Measurements from ENCODE around the gene CDC42BPA. TPM values are rescaled to one million over a fixed set of nuclear protein-coding genes. Genes with fewer than 3 reads are reported as not detected.

The CDC42BPA gene
- total and polyA plus RNA-seq, 2 experiments from 2014 or later = 25.1 to 25.2 TPM

DNA sequence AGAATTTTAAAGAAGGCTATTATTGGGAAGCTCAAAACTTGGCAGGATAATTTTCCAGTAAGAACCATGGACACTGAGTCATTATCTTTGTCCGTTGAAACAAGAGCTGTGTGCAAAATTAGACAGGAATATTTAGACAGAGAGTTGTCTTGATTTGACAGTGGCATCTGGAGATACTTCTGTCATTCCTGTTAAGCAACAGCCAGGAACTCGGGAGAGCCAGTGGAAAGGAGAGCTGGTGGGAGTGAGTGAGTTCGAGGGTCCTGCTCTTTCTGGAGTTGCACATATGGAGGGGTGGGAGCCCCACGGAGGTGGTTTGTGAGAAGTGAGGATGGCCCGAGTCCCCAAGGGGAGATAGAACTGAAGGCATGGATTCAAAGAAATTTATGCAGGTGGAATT lies 375.1 kb downstream of the CDC42BPA start:
- no peaks in the 10 kb centered on the region for H3K9me3 ChIP-seq (ENCODE audit: low read depth)
- no peak overlapping the region for H3K27ac ChIP-seq
- no peaks in the 10 kb centered on the region for H3K36me3 ChIP-seq
- no peak for TF ChIP-seq CTCF (IDR thresholded peaks at IDR 0.05; ENCODE audit: low read depth, low read length)
- no peak for DNase-seq (ENCODE audit: low read depth in 1 of 2, low spot score in 1 of 2)
- no peak overlapping the region for H3K4me3 ChIP-seq
- no peaks in the 10 kb centered on the region for H3K27me3 ChIP-seq
- H3K4me1 ChIP-seq (ENCODE audit: low read depth) = peaks cover 14% of the 10 kb centered on the region

GRCh38 chr1:226942392-226942791 lies 375.9 kb downstream of the CDC42BPA start:
- peaks cover 14% of the 10 kb centered on the region for H3K4me1 ChIP-seq (ENCODE audit: low read depth)
- TF ChIP-seq CTCF (IDR thresholded peaks at IDR 0.05; ENCODE audit: low read depth, low read length) = no peak
- no peak overlapping the region for H3K4me3 ChIP-seq
- no peaks in the 10 kb centered on the region for H3K36me3 ChIP-seq
- no peaks in the 10 kb centered on the region for H3K9me3 ChIP-seq (ENCODE audit: low read depth)
- DNase-seq (ENCODE audit: low read depth in 1 of 2, low spot score in 1 of 2) = no peak
- no peak overlapping the region for H3K27ac ChIP-seq
- H3K27me3 ChIP-seq = no peaks in the 10 kb centered on the region

GRCh38 chr1:226940806-226941067 lies 377.6 kb downstream of the CDC42BPA start:
- DNase-seq (ENCODE audit: low read depth in 1 of 2, low spot score in 1 of 2) = no peak
- H3K27ac ChIP-seq = no peak overlapping the region
- no peak for TF ChIP-seq CTCF (IDR thresholded peaks at IDR 0.05; ENCODE audit: low read depth, low read length)
- H3K4me3 ChIP-seq = peak overlapping the region; percentile 65
- H3K9me3 ChIP-seq (ENCODE audit: low read depth) = no peaks in the 10 kb centered on the region
- H3K4me1 ChIP-seq (ENCODE audit: low read depth) = peaks cover 14% of the 10 kb centered on the region
- H3K27me3 ChIP-seq = no peaks in the 10 kb centered on the region
- no peaks in the 10 kb centered on the region for H3K36me3 ChIP-seq

GRCh38 chr1:226940029-226940805 lies 378.1 kb downstream of the CDC42BPA start, which contains the start of gene COQ8A:
TSS of gene COQ8A (plus strand) at chr1:226940294. CDS start at chr1:226961386, 21,092 bp downstream.
- peak; percentile 100 for DNase-seq (ENCODE audit: low read depth in 1 of 2, low spot score in 1 of 2)
- Histone ChIP-seq H3K4me1 (ENCODE audit: low read depth) (peaks cover 14% of the 10 kb centered on the region), H3K36me3 (no peaks in the 10 kb centered on the region), H3K9me3 (ENCODE audit: low read depth) (no peaks in the 10 kb centered on the region), H3K4me3 (peak within 1 kb of the TSS; percentile 65), H3K27me3 (no peaks in the 10 kb centered on the region), H3K27ac (peak within 1 kb of the TSS; percentile 88)
- TF ChIP-seq CTCF (IDR thresholded peaks at IDR 0.05; ENCODE audit: low read depth, low read length) = no peak

Other genes with a start within 250 kb of the CDC42BPA start
- gene ZNF678, start 245.1 kb upstream of the CDC42BPA start, total RNA-seq = 8.1 and 14.2 TPM in 2 replicates
- gene ZNF678, start 245.1 kb upstream of the CDC42BPA start, polyA plus RNA-seq = 3.5 and 4.3 TPM in 2 replicates

Measured in cardiac muscle cell (in vitro differentiated cells and primary cell).